A673 (cell line): ENCODE results near the gene STARD5. TPM values are rescaled to one million over a fixed set of nuclear protein-coding genes. Genes with fewer than 3 reads are reported as not detected.

Experiments used
- BruUV-seq: library from RNA; stranded (reverse); fragments of 400-500 nt; replicated peaks from 2 replicates; lab custom pipeline; 2021; lab: Mats Ljungman, UMichigan
- CTCF ChIA-PET: fragments of 300-600 bp; sonication (Branson Sonifier 250); formaldehyde crosslinking; loops from one replicate; lab custom pipeline; 2022; ENCODE audit warnings: antibody characterized with exemption; lab: Charles Lee
- POLR2A ChIA-PET: fragments of 300-600 bp; sonication (Branson Sonifier 250); formaldehyde crosslinking; loops from one replicate; lab custom pipeline; 2022; ENCODE audit warnings: antibody characterized with exemption; ENCODE audit not compliant: low non-redundant PET; lab: Charles Lee
- DNase-seq: peaks from one replicate; pipeline ENCODE4 v3.0.0-alpha.2; 2015; ENCODE audit warnings: low spot score
- H3K27ac ChIP-seq: fragments of 200-600 bp; sonication (generic); 2 replicates; pipeline ENCODE4 v1.5.1; 2016; ENCODE audit warnings: mixed run types, low read depth, mild to moderate bottlenecking, mixed read lengths, antibody characterized with exemption, low read length; ENCODE audit not compliant: poor library complexity, severe bottlenecking
- H3K27me3 ChIP-seq: fragments of 200-600 bp; sonication (generic); replicated peaks from 2 replicates; pipeline ENCODE4 v1.6.1; 2017; ENCODE audit warnings: mixed run types, low read depth, mild to moderate bottlenecking, mixed read lengths, antibody characterized with exemption, low read length; ENCODE audit not compliant: insufficient read depth, poor library complexity
- H3K36me3 ChIP-seq: fragments of 200-600 bp; sonication (generic); 2 replicates; pipeline ENCODE4 v1.6.1; 2016; ENCODE audit warnings: mixed run types, mild to moderate bottlenecking, mixed read lengths, antibody characterized with exemption, low read length; ENCODE audit not compliant: insufficient read depth, poor library complexity, severe bottlenecking
- H3K4me1 ChIP-seq: fragments of 200-600 bp; sonication (generic); 2 replicates; pipeline ENCODE4 v1.6.1; 2017; ENCODE audit warnings: mixed run types, mild to moderate bottlenecking, mixed read lengths, antibody characterized with exemption, low read length; ENCODE audit not compliant: insufficient read depth, poor library complexity, severe bottlenecking
- H3K4me3 ChIP-seq: fragments of 200-600 bp; sonication (generic); 2 replicates; pipeline ENCODE4 v1.5.1; 2016; ENCODE audit warnings: low read depth, mixed run types, mild to moderate bottlenecking, mixed read lengths, low read length; ENCODE audit not compliant: poor library complexity, severe bottlenecking
- H3K9me3 ChIP-seq: fragments of 200-600 bp; sonication (generic); 2 replicates; pipeline ENCODE4 v1.6.1; 2016; ENCODE audit warnings: mixed run types, low read depth, mild to moderate bottlenecking, mixed read lengths, antibody characterized with exemption, low read length; ENCODE audit not compliant: poor library complexity, severe bottlenecking
- EZH2 ChIP-seq: fragments of 200-600 bp; sonication (generic); IDR thresholded peaks from 2 replicates; pipeline ENCODE4 v1.6.1; 2017; ENCODE audit warnings: borderline replicate concordance, low read depth, mild to moderate bottlenecking, mixed read lengths, antibody characterized with exemption, low read length; ENCODE audit not compliant: poor library complexity, severe bottlenecking
- intact Hi-C: fragments of 100-400 bp; cut with micrococcal nuclease; formaldehyde crosslinking; loops from one replicate; pipeline ENCODE4 v1.10.0; 2022; ENCODE audit not compliant: unreplicated experiment
- total RNA-seq: library from RNA; stranded (reverse); gene quantifications from 2 replicates; pipeline ENCODE4 v1.2.3, GENCODE V29; 2021
- TF ChIP-seq, protein P1 (sequence below): fragments of 300-800, 200-600 bp; sonication (generic); conservative IDR thresholded peaks from 2 replicates; pipeline ENCODE4 v1.5.1; 2017; ENCODE audit warnings: low read depth, mild to moderate bottlenecking, antibody characterized with exemption, low read length, moderate library complexity, mixed read lengths

STARD5 gene
- total RNA-seq, 1 experiment from 2014 or later: 0.54 TPM

DNA sequence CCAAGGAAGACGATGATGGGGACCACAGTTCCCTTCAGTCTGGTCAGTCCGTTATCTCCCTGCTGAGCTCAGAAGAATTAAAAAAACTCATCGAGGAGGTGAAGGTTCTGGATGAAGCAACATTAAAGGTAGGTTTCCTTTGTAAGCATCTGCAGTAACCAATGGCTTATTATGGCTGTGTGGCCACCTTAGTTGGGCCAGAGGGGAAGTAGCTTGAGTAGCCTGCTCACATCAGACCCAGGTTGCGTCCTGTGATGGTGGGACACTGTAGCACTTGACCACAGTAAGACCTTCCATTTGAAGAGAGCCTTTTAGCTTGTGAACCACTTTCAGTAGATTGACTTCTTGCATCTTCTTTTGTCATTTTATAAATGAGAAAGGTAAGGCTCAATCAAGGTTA lies 22.6 kb downstream of the STARD5 start:
- TF ChIP-seq EZH2: no peak
- TF ChIP-seq, protein P1, sequence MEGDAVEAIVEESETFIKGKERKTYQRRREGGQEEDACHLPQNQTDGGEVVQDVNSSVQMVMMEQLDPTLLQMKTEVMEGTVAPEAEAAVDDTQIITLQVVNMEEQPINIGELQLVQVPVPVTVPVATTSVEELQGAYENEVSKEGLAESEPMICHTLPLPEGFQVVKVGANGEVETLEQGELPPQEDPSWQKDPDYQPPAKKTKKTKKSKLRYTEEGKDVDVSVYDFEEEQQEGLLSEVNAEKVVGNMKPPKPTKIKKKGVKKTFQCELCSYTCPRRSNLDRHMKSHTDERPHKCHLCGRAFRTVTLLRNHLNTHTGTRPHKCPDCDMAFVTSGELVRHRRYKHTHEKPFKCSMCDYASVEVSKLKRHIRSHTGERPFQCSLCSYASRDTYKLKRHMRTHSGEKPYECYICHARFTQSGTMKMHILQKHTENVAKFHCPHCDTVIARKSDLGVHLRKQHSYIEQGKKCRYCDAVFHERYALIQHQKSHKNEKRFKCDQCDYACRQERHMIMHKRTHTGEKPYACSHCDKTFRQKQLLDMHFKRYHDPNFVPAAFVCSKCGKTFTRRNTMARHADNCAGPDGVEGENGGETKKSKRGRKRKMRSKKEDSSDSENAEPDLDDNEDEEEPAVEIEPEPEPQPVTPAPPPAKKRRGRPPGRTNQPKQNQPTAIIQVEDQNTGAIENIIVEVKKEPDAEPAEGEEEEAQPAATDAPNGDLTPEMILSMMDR: no peak
- peaks cover 10% of the 10 kb centered on the region for H3K4me1 ChIP-seq
- H3K27ac ChIP-seq: no peak overlapping the region
- CTCF ChIA-PET: no interaction called here
- no peak overlapping the region for H3K4me3 ChIP-seq
- no peaks in the 10 kb centered on the region for H3K36me3 ChIP-seq
- POLR2A ChIA-PET: no interaction called here
- H3K9me3 ChIP-seq: no peaks in the 10 kb centered on the region
- no TSS peak for BruUV-seq
- no peaks in the 10 kb centered on the region for H3K27me3 ChIP-seq
- DNase-seq: no peak
- intact Hi-C loops: no loop called here

DNA sequence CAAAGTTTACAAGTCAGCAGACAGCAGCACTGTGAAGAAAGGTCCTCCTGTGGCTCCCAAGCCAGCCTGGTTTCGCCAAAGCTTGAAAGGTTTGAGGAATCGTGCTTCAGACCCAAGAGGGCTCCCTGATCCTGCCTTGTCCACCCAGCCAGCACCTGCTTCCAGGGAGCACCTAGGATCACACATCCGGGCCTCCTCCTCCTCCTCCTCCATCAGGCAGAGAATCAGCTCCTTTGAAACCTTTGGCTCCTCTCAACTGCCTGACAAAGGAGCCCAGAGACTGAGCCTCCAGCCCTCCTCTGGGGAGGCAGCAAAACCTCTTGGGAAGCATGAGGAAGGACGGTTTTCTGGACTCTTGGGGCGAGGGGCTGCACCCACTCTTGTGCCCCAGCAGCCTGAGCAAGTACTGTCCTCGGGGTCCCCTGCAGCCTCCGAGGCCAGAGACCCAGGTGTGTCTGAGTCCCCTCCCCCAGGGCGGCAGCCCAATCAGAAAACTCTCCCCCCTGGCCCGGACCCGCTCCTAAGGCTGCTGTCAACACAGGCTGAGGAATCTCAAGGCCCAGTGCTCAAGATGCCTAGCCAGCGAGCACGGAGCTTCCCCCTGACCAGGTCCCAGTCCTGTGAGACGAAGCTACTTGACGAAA lies 24.2 kb downstream of the STARD5 start:
- Histone ChIP-seq H3K27ac (no peak overlapping the region), H3K27me3 (no peaks in the 10 kb centered on the region), H3K9me3 (no peaks in the 10 kb centered on the region), H3K36me3 (no peaks in the 10 kb centered on the region), H3K4me3 (no peak overlapping the region), H3K4me1 (peaks cover 17% of the 10 kb centered on the region)
- TF ChIP-seq EZH2: no peak
- intact Hi-C loops: no loop called here
- no TSS peak for BruUV-seq
- no peak for DNase-seq
- ChIA-PET CTCF (interaction anchor here (0.7 kb wide), 1 partner anchor 34 kb away, joined by 3 read pairs; no protein-coding TSS in a partner anchor), POLR2A (no interaction called here)

DNA sequence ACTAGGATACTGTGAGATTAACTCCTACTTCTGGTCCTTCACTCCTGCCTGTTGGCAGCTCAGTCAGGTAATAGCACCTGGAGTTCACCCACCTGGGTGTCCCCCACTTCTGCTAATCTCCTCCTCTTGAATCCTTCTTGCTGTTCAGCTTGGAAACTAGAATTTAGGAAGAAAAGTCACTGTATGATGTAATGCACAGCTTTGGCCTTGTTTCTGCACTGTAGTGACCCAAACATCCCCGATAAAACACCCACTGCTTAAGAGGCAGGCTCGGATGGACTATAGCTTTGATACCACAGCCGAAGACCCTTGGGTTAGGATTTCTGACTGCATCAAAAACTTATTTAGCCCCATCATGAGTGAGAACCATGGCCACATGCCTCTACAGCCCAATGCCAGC lies 24.8 kb downstream of the STARD5 start:
- Histone ChIP-seq H3K27ac (no peak overlapping the region), H3K9me3 (no peaks in the 10 kb centered on the region), H3K36me3 (no peaks in the 10 kb centered on the region), H3K27me3 (no peaks in the 10 kb centered on the region), H3K4me1 (peaks cover 17% of the 10 kb centered on the region), H3K4me3 (no peak overlapping the region)
- no peak for TF ChIP-seq EZH2
- TF ChIP-seq, protein P1: no peak
- intact Hi-C loops: no loop called here
- no TSS peak for BruUV-seq
- DNase-seq: no peak
- POLR2A ChIA-PET: no interaction called here
- CTCF ChIA-PET: interaction anchor here (0.7 kb wide), 1 partner anchor 33 kb away, joined by 3 read pairs; no protein-coding TSS in a partner anchor

DNA sequence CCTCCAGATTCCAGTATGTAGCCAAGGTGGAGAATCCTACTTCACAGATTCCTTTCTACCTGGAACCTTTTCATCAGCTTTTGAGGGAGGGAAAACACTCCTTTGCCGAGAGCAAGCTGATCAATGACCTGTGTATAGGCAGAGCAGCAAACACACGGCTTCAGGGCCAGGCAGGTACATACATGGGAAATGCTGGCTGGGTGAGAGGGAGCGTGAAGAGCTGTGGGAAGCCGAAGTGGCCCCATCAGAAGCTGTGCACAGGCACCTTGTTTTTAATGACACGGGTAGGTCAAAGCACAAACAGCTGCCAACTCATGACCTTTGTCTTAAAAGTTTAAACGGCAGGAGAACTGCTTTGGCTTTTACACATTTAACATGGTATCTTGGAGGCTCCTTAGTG lies 25.3 kb downstream of the STARD5 start:
- TF ChIP-seq, protein P1: no peak
- TF ChIP-seq EZH2: no peak
- DNase-seq: no peak
- intact Hi-C loops: no loop called here
- ChIA-PET CTCF (no interaction called here), POLR2A (no interaction called here)
- no peak overlapping the region for H3K27ac ChIP-seq
- no peaks in the 10 kb centered on the region for H3K9me3 ChIP-seq
- no TSS peak for BruUV-seq
- peaks cover 17% of the 10 kb centered on the region for H3K4me1 ChIP-seq
- no peaks in the 10 kb centered on the region for H3K36me3 ChIP-seq
- no peaks in the 10 kb centered on the region for H3K27me3 ChIP-seq
- H3K4me3 ChIP-seq: no peak overlapping the region
